ENCODE data around the gene HEPACAM. TPM values are rescaled to one million over a fixed set of nuclear protein-coding genes. Genes with fewer than 3 reads are reported as not detected.

HEPACAM gene
- total RNA-seq, 1 donor from 2014 or later: 3.4 TPM

DNA sequence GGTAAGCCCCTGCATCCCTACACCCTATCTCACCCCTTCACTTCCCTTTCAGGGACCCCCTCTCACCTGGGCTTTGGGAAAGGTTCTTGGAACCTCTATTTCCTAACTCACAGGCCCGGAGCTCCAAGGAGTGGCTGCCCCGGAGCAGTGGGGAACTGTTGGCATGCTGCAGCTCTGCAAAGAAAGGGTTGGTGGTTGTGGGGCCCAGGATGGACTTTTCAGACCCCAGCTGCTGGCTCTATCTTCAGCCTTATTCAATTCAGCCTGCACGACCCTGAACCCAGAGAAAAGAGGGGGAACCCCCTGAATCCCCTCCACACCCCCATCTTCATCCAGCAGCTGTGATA is 48.2 kb downstream of the HEPACAM start:
- H3K4me1 ChIP-seq: no peaks in the 10 kb centered on the region
- H3K27ac ChIP-seq: no peak overlapping the region
- intact Hi-C loops (cut with DNase I): no loop called here
- no peaks in the 10 kb centered on the region for H3K36me3 ChIP-seq
- no peaks in the 10 kb centered on the region for H3K27me3 ChIP-seq
- no peak for DNase-seq (ENCODE audit: extremely low spot score in 2 of 2)
- no peaks in the 10 kb centered on the region for H3K9me3 ChIP-seq
- TF ChIP-seq, protein P1, sequence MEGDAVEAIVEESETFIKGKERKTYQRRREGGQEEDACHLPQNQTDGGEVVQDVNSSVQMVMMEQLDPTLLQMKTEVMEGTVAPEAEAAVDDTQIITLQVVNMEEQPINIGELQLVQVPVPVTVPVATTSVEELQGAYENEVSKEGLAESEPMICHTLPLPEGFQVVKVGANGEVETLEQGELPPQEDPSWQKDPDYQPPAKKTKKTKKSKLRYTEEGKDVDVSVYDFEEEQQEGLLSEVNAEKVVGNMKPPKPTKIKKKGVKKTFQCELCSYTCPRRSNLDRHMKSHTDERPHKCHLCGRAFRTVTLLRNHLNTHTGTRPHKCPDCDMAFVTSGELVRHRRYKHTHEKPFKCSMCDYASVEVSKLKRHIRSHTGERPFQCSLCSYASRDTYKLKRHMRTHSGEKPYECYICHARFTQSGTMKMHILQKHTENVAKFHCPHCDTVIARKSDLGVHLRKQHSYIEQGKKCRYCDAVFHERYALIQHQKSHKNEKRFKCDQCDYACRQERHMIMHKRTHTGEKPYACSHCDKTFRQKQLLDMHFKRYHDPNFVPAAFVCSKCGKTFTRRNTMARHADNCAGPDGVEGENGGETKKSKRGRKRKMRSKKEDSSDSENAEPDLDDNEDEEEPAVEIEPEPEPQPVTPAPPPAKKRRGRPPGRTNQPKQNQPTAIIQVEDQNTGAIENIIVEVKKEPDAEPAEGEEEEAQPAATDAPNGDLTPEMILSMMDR (IDR thresholded peaks at IDR 0.05): no peak
- TF ChIP-seq POLR2A (IDR thresholded peaks at IDR 0.05) (no peak), POLR2AphosphoS5 (IDR thresholded peaks at IDR 0.05; ENCODE audit: insufficient read depth in 1 of 2, low read depth in 1 of 2) (no peak)
- H3K4me3 ChIP-seq: no peak overlapping the region

- intact Hi-C loops (cut with DNase I): no loop called here
- Histone ChIP-seq H3K4me1 (no peaks in the 10 kb centered on the region), H3K27me3 (no peaks in the 10 kb centered on the region), H3K27ac (no peak overlapping the region), H3K36me3 (no peaks in the 10 kb centered on the region), H3K9me3 (no peaks in the 10 kb centered on the region), H3K4me3 (no peak overlapping the region)
- DNase-seq (ENCODE audit: extremely low spot score in 2 of 2): no peak
- TF ChIP-seq POLR2A (IDR thresholded peaks at IDR 0.05) (no peak), POLR2AphosphoS5 (IDR thresholded peaks at IDR 0.05; ENCODE audit: insufficient read depth in 1 of 2, low read depth in 1 of 2) (no peak)
- TF ChIP-seq, protein P1 (IDR thresholded peaks at IDR 0.05): no peak
Observed at GRCh38 chr11:124886978-124887666, 48.7 kb downstream of the HEPACAM start.

- Histone ChIP-seq H3K27ac (no peak overlapping the region), H3K4me1 (no peaks in the 10 kb centered on the region), H3K4me3 (no peak overlapping the region), H3K36me3 (no peaks in the 10 kb centered on the region), H3K9me3 (no peaks in the 10 kb centered on the region), H3K27me3 (no peaks in the 10 kb centered on the region)
- TF ChIP-seq, protein P1 (IDR thresholded peaks at IDR 0.05): no peak
- TF ChIP-seq POLR2AphosphoS5 (IDR thresholded peaks at IDR 0.05; ENCODE audit: insufficient read depth in 1 of 2, low read depth in 1 of 2): no peak
- TF ChIP-seq POLR2A (IDR thresholded peaks at IDR 0.05): no peak
- intact Hi-C loops (cut with DNase I): no loop called here
- no peak for DNase-seq (ENCODE audit: extremely low spot score in 2 of 2)
Observed at GRCh38 chr11:124886476-124886875, 49.4 kb downstream of the HEPACAM start.

DNA sequence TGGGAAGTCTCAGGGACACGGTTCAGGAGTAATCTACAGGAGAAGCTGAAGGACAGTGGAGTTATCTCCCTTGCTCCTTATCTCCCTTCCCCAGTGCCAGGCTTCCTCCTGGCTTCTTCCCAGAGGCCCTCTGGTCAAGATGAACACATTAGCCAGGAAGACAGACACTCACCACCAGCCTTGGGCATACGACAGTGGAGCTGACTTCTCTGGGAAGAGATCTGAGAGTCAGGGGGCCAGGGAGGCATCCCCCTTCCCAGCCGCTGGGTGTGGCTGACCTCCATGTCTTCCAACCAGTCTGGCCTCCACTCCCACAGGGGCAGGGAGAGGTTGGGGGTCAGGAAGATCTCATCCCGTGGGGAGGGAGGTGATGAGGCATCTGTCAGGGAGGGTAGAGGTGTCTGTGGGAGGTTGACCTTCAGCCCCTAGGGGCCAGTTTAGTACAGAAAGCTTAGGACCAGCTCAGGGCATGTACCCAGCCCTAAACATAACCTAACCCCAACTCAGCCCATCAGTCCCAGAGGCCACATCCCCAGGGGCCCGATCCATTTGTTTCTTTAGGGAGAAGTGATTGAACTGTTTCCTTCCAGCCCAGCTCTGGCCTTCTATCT is 50.9 kb downstream of the HEPACAM start:
- H3K4me1 ChIP-seq: no peaks in the 10 kb centered on the region
- no peak for TF ChIP-seq POLR2A (IDR thresholded peaks at IDR 0.05)
- no peaks in the 10 kb centered on the region for H3K36me3 ChIP-seq
- H3K9me3 ChIP-seq: no peaks in the 10 kb centered on the region
- H3K27ac ChIP-seq: no peak overlapping the region
- H3K27me3 ChIP-seq: no peaks in the 10 kb centered on the region
- no peak for DNase-seq (ENCODE audit: extremely low spot score in 2 of 2)
- H3K4me3 ChIP-seq: no peak overlapping the region
- intact Hi-C loops (cut with DNase I): no loop called here

DNA sequence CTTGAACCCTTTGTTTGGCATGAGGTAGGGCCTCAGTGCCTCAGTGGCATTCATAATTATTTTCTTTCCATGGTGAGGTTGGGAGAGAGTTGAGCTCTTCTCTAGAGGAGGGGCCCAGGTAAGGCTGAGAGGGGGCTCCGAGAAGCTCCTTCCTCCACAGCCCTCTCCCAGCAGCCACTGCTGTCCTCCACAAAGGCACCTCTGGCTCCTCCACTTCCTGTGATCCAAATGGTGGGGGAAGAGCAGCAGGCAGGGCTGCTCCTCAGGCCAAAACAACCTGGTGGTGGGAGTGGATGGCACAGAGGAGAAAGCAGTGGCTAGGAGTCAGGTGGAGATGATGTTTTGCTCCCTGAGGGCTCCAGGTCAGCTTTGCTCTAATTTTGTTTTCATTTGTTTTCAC is 51.5 kb downstream of the HEPACAM start:
- Histone ChIP-seq H3K27me3 (no peaks in the 10 kb centered on the region), H3K9me3 (no peaks in the 10 kb centered on the region), H3K4me1 (no peaks in the 10 kb centered on the region), H3K36me3 (no peaks in the 10 kb centered on the region), H3K4me3 (no peak overlapping the region), H3K27ac (no peak overlapping the region)
- no peak for DNase-seq (ENCODE audit: extremely low spot score in 2 of 2)
- intact Hi-C loops (cut with DNase I): no loop called here
- TF ChIP-seq POLR2AphosphoS5 (IDR thresholded peaks at IDR 0.05; ENCODE audit: insufficient read depth in 1 of 2, low read depth in 1 of 2) (no peak), POLR2A (IDR thresholded peaks at IDR 0.05) (no peak)
- TF ChIP-seq, protein P1 (IDR thresholded peaks at IDR 0.05): no peak

Measured in vagina (tissue), 2 donors.